ENCODE results near the gene AP2B1.

GRCh38 chr17:35727635-35728034 is 140.5 kb downstream of the AP2B1 start:
- TF ChIP-seq CTCF (IDR thresholded peaks at IDR 0.05; ENCODE audit: low read depth, low read length, poor library complexity, severe bottlenecking) (no peak), EZH2phosphoT487 (IDR thresholded peaks at IDR 0.05; ENCODE audit: borderline replicate concordance, low read length) (no peak)

All from DOHH2 (cell line).